Skeletal muscle tissue (tissue), 4 donors: ENCODE data around the gene RUBCNL. TPM values are rescaled to one million over a fixed set of nuclear protein-coding genes. Genes with fewer than 3 reads are reported as not detected.

Experiments
- H3K27ac ChIP-seq: one replicate; pipeline ENCODE4 v1.7.0; 2013; ENCODE audit warnings: mild to moderate bottlenecking, low read depth, low read length, inconsistent platforms
- H3K27me3 ChIP-seq, 3 donors: one replicate each; pipeline ENCODE4 v1.7.0; 2013; ENCODE audit warnings: low read length in 3 of 3; ENCODE audit not compliant: control insufficient read depth in 3 of 3, insufficient read depth in 3 of 3
- H3K36me3 ChIP-seq, 3 donors: one replicate each; pipeline ENCODE4 v1.7.0; 2013; ENCODE audit warnings: low read length in 3 of 3; ENCODE audit not compliant: control insufficient read depth in 3 of 3, insufficient read depth in 3 of 3
- H3K4me1 ChIP-seq, 3 donors: one replicate each; pipeline ENCODE4 v1.7.0; 2013; ENCODE audit warnings: low read length in 3 of 3, mild to moderate bottlenecking in 3 of 3; ENCODE audit not compliant: control insufficient read depth in 3 of 3, insufficient read depth in 3 of 3
- H3K4me3 ChIP-seq, 3 donors: one replicate each; pipeline ENCODE4 v1.7.0; 2013; ENCODE audit warnings: low read length in 3 of 3
- H3K9ac ChIP-seq, 3 donors: one replicate each; pipeline ENCODE4 v1.7.0; 2013; ENCODE audit warnings: low read length in 3 of 3, mild to moderate bottlenecking in 3 of 3, moderate library complexity in 2 of 3, low read depth in 1 of 3
- H3K9me3 ChIP-seq, 3 donors: one replicate each; pipeline ENCODE4 v1.7.0; 2013; ENCODE audit warnings: low read length in 3 of 3; ENCODE audit not compliant: control insufficient read depth in 3 of 3
- total RNA-seq: library from RNA; depleted of rRNA; stranded (reverse); fragments of >200 nt; gene quantifications from one replicate; pipeline ENCODE4 v1.2.3, GENCODE V29; 2014
- donor health status: Osteomylitis.

Gene RUBCNL
- total RNA-seq, 1 donor from 2014 or later = 3.7 TPM

DNA sequence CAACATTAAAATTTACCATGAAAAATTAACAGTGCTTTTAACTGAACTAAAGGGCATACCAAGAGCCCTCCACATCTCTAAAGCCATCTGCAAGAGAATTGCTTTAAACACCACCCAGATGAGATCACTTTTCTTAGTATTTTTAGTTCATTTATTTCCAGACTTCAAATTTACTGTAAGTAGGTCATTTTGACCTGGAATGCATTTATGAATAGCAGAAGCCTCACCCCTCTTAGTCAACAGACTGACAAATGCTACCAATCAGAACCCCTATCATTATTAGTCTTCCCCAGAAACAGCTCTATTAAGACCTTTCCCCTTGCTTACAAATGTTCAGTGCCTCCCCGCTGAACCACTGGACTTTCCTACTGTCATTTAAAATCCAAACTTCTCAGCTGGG lies 27.3 kb downstream of the RUBCNL start:
- Histone ChIP-seq H3K9me3 (no peaks in the 10 kb centered on the region), H3K4me3 (no peak overlapping the region), H3K27ac (no peak overlapping the region), H3K36me3 (peaks cover 0 to 2% (median 0%) of the 10 kb centered on the region in 3 donors), H3K9ac (no peak overlapping the region), H3K27me3 (no peaks in the 10 kb centered on the region), H3K4me1 (no peaks in the 10 kb centered on the region)

- no peaks in the 10 kb centered on the region for H3K36me3 ChIP-seq
- no peak overlapping the region for H3K9ac ChIP-seq
- H3K4me3 ChIP-seq = no peak overlapping the region
- H3K27me3 ChIP-seq = no peaks in the 10 kb centered on the region
- H3K4me1 ChIP-seq = no peaks in the 10 kb centered on the region
- no peaks in the 10 kb centered on the region for H3K9me3 ChIP-seq
- no peak overlapping the region for H3K27ac ChIP-seq
These were observed 31.0 kb downstream of the RUBCNL start for GRCh38 chr13:46355901-46356590.

- H3K36me3 ChIP-seq = no peaks in the 10 kb centered on the region
- H3K4me1 ChIP-seq = no peaks in the 10 kb centered on the region
- no peak overlapping the region for H3K4me3 ChIP-seq
- H3K27me3 ChIP-seq = no peaks in the 10 kb centered on the region
- no peak overlapping the region for H3K9ac ChIP-seq
- no peaks in the 10 kb centered on the region for H3K9me3 ChIP-seq
- H3K27ac ChIP-seq = no peak overlapping the region
These were observed 32.0 kb downstream of the RUBCNL start for GRCh38 chr13:46355088-46355468.

- Histone ChIP-seq H3K9ac (no peak overlapping the region), H3K9me3 (no peaks in the 10 kb centered on the region), H3K27ac (no peak overlapping the region), H3K4me3 (no peak overlapping the region), H3K27me3 (no peaks in the 10 kb centered on the region), H3K36me3 (no peaks in the 10 kb centered on the region), H3K4me1 (no peaks in the 10 kb centered on the region)
These were observed 32.6 kb downstream of the RUBCNL start for GRCh38 chr13:46354156-46355087.

DNA sequence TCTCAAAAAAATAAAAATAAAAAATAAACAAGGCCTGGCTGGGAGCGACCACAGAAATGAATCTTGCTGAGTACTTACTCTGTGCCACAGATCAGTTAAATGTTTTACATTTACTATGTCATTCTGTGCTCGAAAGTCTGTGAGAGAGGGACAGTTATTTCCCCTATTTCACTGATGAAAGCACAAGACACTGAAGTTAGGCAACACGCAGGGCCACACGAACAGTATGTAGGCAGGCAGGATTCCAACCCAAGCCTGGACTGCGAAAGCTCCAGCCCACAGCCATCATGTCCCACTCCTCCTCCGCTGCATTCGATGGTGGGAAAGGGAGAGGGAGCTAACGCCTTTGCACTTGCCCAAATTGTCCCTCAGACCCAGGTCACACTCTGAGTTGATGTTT lies 34.2 kb downstream of the RUBCNL start:
- H3K9ac ChIP-seq = no peak overlapping the region
- H3K4me3 ChIP-seq = no peak overlapping the region
- no peak overlapping the region for H3K27ac ChIP-seq
- no peaks in the 10 kb centered on the region for H3K4me1 ChIP-seq
- H3K9me3 ChIP-seq = no peaks in the 10 kb centered on the region
- no peaks in the 10 kb centered on the region for H3K27me3 ChIP-seq
- H3K36me3 ChIP-seq = no peaks in the 10 kb centered on the region

- H3K27ac ChIP-seq = no peak overlapping the region
- H3K36me3 ChIP-seq = no peaks in the 10 kb centered on the region
- no peak overlapping the region for H3K9ac ChIP-seq
- no peaks in the 10 kb centered on the region for H3K27me3 ChIP-seq
- H3K4me1 ChIP-seq = no peaks in the 10 kb centered on the region
- no peak overlapping the region for H3K4me3 ChIP-seq
- H3K9me3 ChIP-seq = no peaks in the 10 kb centered on the region
These were observed 37.0 kb downstream of the RUBCNL start for GRCh38 chr13:46350003-46350402.

DNA sequence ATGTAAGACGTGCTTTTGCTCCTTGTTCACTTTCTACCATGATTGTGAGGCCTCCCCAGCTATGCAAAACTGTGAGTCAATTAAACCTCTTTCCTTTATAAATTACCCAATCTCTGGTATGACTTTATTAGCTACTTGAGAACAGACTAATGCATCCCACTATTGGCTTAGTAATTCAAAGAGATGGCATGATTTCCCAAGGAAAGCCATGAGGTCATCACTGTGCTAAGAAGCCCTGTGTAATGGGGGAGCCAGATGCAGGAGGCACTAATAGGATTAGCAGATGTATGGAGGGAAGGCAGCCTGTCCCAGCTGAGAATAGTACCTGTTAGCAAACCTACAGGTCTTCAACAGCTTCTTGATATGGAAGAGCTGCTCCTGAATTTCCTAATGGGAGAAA lies 38.1 kb downstream of the RUBCNL start:
- Histone ChIP-seq H3K9ac (no peak overlapping the region), H3K36me3 (no peaks in the 10 kb centered on the region), H3K27ac (no peak overlapping the region), H3K9me3 (no peaks in the 10 kb centered on the region), H3K27me3 (no peaks in the 10 kb centered on the region), H3K4me3 (no peak overlapping the region), H3K4me1 (no peaks in the 10 kb centered on the region)

DNA sequence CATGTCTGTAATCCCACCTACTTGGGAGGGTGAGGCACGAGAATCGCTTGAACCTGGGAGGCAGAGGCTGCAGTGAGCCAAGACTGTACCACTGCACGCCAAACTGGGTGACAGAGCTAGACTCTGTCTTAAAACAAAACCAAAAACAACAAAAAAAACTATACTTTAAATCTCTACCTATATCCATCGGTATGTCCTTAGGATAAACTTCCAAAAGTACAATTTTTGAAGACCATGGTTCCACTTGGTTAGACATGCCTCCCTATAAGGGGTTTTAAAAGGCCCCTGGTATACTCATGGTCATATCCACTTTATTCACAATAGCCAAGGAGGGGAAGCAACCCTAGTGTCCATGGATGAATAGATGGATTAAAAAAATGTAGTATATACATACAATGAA lies 39.8 kb downstream of the RUBCNL start:
- no peaks in the 10 kb centered on the region for H3K36me3 ChIP-seq
- no peak overlapping the region for H3K9ac ChIP-seq
- H3K9me3 ChIP-seq = no peaks in the 10 kb centered on the region
- no peak overlapping the region for H3K27ac ChIP-seq
- no peaks in the 10 kb centered on the region for H3K4me1 ChIP-seq
- no peak overlapping the region for H3K4me3 ChIP-seq
- no peaks in the 10 kb centered on the region for H3K27me3 ChIP-seq

- Histone ChIP-seq H3K9me3 (no peaks in the 10 kb centered on the region), H3K27me3 (no peaks in the 10 kb centered on the region), H3K9ac (no peak overlapping the region), H3K4me3 (no peak overlapping the region), H3K27ac (no peak overlapping the region), H3K36me3 (no peaks in the 10 kb centered on the region), H3K4me1 (peaks cover 0 to 1% (median 0%) of the 10 kb centered on the region in 3 donors)
These were observed 41.2 kb downstream of the RUBCNL start for GRCh38 chr13:46345866-46346265.

- Histone ChIP-seq H3K27ac (no peak overlapping the region), H3K4me3 (no peak overlapping the region), H3K27me3 (no peaks in the 10 kb centered on the region), H3K9ac (no peak overlapping the region), H3K36me3 (no peaks in the 10 kb centered on the region), H3K9me3 (no peaks in the 10 kb centered on the region), H3K4me1 (peaks cover 0 to 6% (median 0%) of the 10 kb centered on the region in 3 donors)
These were observed 41.7 kb downstream of the RUBCNL start for GRCh38 chr13:46345398-46345797.
